ENCODE data around the gene TMEM130. TPM values are rescaled to one million over a fixed set of nuclear protein-coding genes. Genes with fewer than 3 reads are reported as not detected.

TMEM130 gene
- total RNA-seq, 6 experiments from 2014 or later: 5.6 to 13.1 (median 11.8) TPM

DNA sequence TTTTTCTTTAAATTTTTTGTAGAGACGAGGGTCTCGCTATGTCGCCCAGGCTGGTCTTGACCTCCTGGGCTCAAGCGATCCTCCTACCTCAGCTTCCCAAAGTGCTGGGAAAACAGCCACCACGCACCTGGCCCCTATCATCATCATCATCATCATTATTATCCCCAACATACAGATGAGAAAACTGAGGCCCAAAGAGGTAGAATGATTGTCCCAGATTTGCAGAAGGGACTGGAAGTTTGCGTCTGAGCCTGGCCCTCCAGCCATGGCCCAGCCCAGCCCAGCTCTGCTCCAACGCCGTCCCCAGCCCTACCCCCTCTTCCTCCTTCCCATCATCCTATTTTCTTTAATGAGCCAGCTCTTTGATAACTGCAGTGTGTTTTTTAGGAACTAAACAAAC lies 34.9 kb downstream of the TMEM130 start:
- H3K27ac Mint-ChIP-seq: no peak overlapping the region
- H3K27me3 Mint-ChIP-seq (ENCODE audit: insufficient read depth): peaks cover 8% of the 10 kb centered on the region
- no peaks in the 10 kb centered on the region for H3K4me1 Mint-ChIP-seq (ENCODE audit: low read depth)
- no peaks in the 10 kb centered on the region for H3K36me3 Mint-ChIP-seq (ENCODE audit: low read depth)
- no peak overlapping the region for H3K4me3 Mint-ChIP-seq
- H3K9me3 Mint-ChIP-seq: no peaks in the 10 kb centered on the region
- DNase-seq: no peak
- TF ChIP-seq, protein P1, sequence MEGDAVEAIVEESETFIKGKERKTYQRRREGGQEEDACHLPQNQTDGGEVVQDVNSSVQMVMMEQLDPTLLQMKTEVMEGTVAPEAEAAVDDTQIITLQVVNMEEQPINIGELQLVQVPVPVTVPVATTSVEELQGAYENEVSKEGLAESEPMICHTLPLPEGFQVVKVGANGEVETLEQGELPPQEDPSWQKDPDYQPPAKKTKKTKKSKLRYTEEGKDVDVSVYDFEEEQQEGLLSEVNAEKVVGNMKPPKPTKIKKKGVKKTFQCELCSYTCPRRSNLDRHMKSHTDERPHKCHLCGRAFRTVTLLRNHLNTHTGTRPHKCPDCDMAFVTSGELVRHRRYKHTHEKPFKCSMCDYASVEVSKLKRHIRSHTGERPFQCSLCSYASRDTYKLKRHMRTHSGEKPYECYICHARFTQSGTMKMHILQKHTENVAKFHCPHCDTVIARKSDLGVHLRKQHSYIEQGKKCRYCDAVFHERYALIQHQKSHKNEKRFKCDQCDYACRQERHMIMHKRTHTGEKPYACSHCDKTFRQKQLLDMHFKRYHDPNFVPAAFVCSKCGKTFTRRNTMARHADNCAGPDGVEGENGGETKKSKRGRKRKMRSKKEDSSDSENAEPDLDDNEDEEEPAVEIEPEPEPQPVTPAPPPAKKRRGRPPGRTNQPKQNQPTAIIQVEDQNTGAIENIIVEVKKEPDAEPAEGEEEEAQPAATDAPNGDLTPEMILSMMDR (IDR thresholded peaks at IDR 0.05): no peak

DNA sequence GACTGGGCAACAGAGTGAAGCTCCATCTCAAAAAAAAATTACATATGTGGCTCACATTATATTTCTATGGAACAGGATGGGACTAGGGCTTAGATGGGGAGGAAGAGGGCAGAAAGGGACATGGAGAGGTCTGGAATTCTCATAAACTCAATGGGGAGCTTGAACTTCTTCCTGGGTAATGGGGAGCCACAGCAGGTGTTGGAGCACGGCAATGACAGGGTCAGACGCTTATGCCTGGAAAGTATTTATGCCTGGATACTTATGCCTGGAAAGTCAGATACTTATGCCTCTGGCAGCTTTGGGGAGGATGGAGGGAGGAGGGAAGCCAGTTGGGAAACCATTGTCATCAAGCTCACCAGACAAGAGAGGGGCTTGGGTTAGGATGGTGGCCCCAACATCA lies 36.8 kb downstream of the TMEM130 start:
- no peaks in the 10 kb centered on the region for H3K36me3 Mint-ChIP-seq (ENCODE audit: low read depth)
- no peak for DNase-seq
- H3K4me3 Mint-ChIP-seq: no peak overlapping the region
- no peak overlapping the region for H3K27ac Mint-ChIP-seq
- H3K9me3 Mint-ChIP-seq: no peaks in the 10 kb centered on the region
- peaks cover 17% of the 10 kb centered on the region for H3K27me3 Mint-ChIP-seq (ENCODE audit: insufficient read depth)
- no peaks in the 10 kb centered on the region for H3K4me1 Mint-ChIP-seq (ENCODE audit: low read depth)
- TF ChIP-seq, protein P1 (IDR thresholded peaks at IDR 0.05): no peak

GRCh38 chr7:98831641-98832221 lies 38.1 kb downstream of the TMEM130 start:
- no peaks in the 10 kb centered on the region for H3K9me3 Mint-ChIP-seq
- H3K27ac Mint-ChIP-seq: no peak overlapping the region
- H3K27me3 Mint-ChIP-seq (ENCODE audit: insufficient read depth): peaks cover 19% of the 10 kb centered on the region
- no peaks in the 10 kb centered on the region for H3K36me3 Mint-ChIP-seq (ENCODE audit: low read depth)
- DNase-seq: peak; percentile 9
- no peak overlapping the region for H3K4me3 Mint-ChIP-seq
- TF ChIP-seq, protein P1 (IDR thresholded peaks at IDR 0.05): peak; percentile 91
- no peaks in the 10 kb centered on the region for H3K4me1 Mint-ChIP-seq (ENCODE audit: low read depth)

DNA sequence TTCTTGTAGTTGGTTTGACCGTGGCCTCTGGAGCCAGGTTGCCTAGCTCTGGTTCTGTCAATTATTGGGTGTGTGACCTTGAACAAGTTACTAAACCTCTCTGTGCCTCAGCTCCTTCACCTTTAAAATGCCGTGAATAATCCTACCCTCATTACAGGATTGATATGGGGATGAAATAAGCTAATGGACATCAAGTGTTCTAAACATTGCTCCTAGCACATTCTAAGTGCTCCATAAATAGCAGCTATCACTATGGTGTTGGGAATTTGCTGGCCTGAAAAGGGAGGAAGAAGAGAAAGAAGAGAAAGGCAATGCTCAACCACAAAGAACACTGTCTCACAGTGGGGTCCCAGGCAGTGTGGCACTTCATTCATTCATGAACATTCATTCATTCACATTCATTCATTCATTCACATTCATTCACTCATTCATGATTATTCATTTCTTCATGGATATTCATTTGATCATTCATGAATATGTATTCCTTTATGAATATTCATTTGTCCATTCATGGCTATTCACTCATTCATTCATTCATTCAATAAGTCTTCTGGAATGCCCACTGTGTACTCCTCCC lies 38.8 kb downstream of the TMEM130 start:
- Mint-ChIP-seq H3K36me3 (ENCODE audit: low read depth) (no peaks in the 10 kb centered on the region), H3K4me3 (no peak overlapping the region), H3K27ac (no peak overlapping the region)

GRCh38 chr7:98828368-98828767 lies 41.4 kb downstream of the TMEM130 start:
- Mint-ChIP-seq H3K36me3 (ENCODE audit: low read depth) (no peaks in the 10 kb centered on the region), H3K27ac (no peak overlapping the region), H3K4me3 (no peak overlapping the region), H3K9me3 (no peaks in the 10 kb centered on the region), H3K27me3 (ENCODE audit: insufficient read depth) (peaks cover 16% of the 10 kb centered on the region), H3K4me1 (ENCODE audit: low read depth) (no peaks in the 10 kb centered on the region)
- no peak for DNase-seq
- TF ChIP-seq, protein P1 (IDR thresholded peaks at IDR 0.05): no peak

More for the DNA sequence above, 38.8 kb downstream of the TMEM130 start:
- Mint-ChIP-seq H3K4me1 (ENCODE audit: low read depth) (no peaks in the 10 kb centered on the region), H3K9me3 (no peaks in the 10 kb centered on the region), H3K27me3 (ENCODE audit: insufficient read depth) (peaks cover 17% of the 10 kb centered on the region)
- DNase-seq: no peak
- TF ChIP-seq, protein P1 (IDR thresholded peaks at IDR 0.05): no peak
